Suprapubic skin (tissue), 3 donors: ENCODE data around the gene SDSL.

Source experiments
- POLR2A ChIP-seq, 2 donors: fragments of 450-650 bp; IDR thresholded peaks; one replicate each; pipeline ENCODE4 v1.6.1; 2017; ENCODE audit warnings: antibody characterized with exemption in 2 of 2, mild to moderate bottlenecking in 2 of 2, moderate library complexity in 2 of 2
- TF ChIP-seq, protein P1 (sequence below), 2 donors: fragments of 200-600 bp in 1 of 2; fragments of 450-650 bp in 1 of 2; sonication (generic) in 1 of 2; IDR thresholded peaks; one replicate each; pipeline ENCODE4 v1.5.1; 2016 to 2019; ENCODE audit warnings: antibody characterized with exemption in 2 of 2, mild to moderate bottlenecking in 1 of 2, moderate library complexity in 1 of 2

- no peak for TF ChIP-seq POLR2A (IDR thresholded peaks at IDR 0.05)
- TF ChIP-seq, protein P1, sequence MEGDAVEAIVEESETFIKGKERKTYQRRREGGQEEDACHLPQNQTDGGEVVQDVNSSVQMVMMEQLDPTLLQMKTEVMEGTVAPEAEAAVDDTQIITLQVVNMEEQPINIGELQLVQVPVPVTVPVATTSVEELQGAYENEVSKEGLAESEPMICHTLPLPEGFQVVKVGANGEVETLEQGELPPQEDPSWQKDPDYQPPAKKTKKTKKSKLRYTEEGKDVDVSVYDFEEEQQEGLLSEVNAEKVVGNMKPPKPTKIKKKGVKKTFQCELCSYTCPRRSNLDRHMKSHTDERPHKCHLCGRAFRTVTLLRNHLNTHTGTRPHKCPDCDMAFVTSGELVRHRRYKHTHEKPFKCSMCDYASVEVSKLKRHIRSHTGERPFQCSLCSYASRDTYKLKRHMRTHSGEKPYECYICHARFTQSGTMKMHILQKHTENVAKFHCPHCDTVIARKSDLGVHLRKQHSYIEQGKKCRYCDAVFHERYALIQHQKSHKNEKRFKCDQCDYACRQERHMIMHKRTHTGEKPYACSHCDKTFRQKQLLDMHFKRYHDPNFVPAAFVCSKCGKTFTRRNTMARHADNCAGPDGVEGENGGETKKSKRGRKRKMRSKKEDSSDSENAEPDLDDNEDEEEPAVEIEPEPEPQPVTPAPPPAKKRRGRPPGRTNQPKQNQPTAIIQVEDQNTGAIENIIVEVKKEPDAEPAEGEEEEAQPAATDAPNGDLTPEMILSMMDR (IDR thresholded peaks at IDR 0.05): no peak
These were observed 28.4 kb upstream of the SDSL start for GRCh38 chr12:113393749-113394148.
